ENCODE data around the gene RGS7BP.
A peak's percentile ranks its signal among the peaks of the same experiment; 100 is the strongest.

Gene RGS7BP

DNA sequence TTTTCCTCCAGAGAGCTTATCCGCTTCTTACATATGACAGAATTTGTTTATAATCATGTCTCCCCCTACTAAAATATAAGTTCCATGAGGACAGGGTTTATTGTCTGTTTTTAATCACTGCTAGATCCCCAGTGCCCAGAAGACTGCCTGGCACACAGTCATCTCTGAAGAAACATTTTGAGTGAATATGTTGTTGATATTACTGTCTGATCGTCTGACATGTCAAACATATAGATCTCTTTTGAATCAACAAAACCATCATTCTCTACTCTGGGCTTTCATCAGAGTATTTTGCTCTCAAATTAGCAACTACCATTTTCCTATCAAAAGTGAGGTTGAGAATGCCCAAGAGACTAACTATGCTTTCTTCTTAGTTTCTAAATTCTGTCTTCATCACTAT, 117.2 kb downstream of the RGS7BP start:
- no peak overlapping the region for H3K4me3 ChIP-seq
- H3K9me3 ChIP-seq: no peaks in the 10 kb centered on the region

DNA sequence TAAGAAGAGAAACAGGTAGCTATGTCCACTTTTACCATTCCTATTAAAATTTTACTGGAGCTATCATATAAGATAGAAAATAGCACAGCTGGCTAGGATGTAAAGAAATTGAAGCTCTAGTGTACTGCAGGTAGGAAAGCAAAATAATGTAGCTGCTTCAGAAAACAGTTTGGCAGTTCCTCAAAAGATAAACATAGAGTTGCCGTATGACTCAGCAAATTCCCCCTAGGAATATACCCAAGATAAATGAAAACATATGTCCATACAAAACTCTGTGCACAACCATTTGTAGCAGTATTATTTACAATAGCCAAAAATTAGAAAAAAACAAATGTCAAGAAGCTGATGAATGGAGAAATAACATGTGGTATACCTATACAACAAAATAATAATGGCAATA, 119.9 kb downstream of the RGS7BP start:
- Histone ChIP-seq H3K27ac (no peak overlapping the region), H4K20me1 (no peaks in the 10 kb centered on the region), H3K9me3 (no peaks in the 10 kb centered on the region), H3K9ac (no peak overlapping the region), H3K27me3 (no peaks in the 10 kb centered on the region), H3K4me2 (no peak overlapping the region), H3K36me3 (no peaks in the 10 kb centered on the region), H3K4me3 (no peak overlapping the region), H3K4me1 (no peaks in the 10 kb centered on the region)
- no peak for TF ChIP-seq Cebpa-rat (IDR thresholded peaks at IDR 0.05)

More for the DNA sequence above, 117.2 kb downstream of the RGS7BP start:
- Histone ChIP-seq H3K4me2 (no peak overlapping the region), H3K9ac (no peak overlapping the region), H3K4me1 (no peaks in the 10 kb centered on the region), H3K36me3 (no peaks in the 10 kb centered on the region), H3K27me3 (no peaks in the 10 kb centered on the region), H3K27ac (no peak overlapping the region), H4K20me1 (no peaks in the 10 kb centered on the region)
- TF ChIP-seq Cebpa-rat (IDR thresholded peaks at IDR 0.05): no peak

DNA sequence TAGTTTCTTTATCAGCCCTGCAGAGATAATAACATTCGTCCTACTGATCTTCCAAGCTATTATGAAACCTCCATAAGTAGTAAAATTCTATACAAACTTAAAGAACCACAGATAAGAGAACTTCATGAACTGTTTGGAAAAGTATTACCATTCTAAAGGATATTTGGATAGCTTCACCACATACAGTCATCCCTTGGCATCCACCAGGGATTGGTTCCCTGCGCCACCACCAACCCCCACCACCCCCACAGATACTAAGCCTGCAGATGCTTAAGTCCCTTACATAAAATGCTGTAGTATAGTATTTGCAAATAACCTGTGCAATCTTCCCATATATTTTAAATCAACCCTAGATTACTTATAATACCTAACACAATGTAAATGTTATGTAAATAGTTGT, 123.1 kb downstream of the RGS7BP start:
- Histone ChIP-seq H3K4me3 (no peak overlapping the region), H3K9ac (no peak overlapping the region), H3K36me3 (no peaks in the 10 kb centered on the region), H3K27me3 (no peaks in the 10 kb centered on the region), H3K9me3 (no peaks in the 10 kb centered on the region), H3K4me2 (no peak overlapping the region), H3K27ac (no peak overlapping the region), H4K20me1 (no peaks in the 10 kb centered on the region), H3K4me1 (no peaks in the 10 kb centered on the region)
- no peak for TF ChIP-seq Cebpa-rat (IDR thresholded peaks at IDR 0.05)

DNA sequence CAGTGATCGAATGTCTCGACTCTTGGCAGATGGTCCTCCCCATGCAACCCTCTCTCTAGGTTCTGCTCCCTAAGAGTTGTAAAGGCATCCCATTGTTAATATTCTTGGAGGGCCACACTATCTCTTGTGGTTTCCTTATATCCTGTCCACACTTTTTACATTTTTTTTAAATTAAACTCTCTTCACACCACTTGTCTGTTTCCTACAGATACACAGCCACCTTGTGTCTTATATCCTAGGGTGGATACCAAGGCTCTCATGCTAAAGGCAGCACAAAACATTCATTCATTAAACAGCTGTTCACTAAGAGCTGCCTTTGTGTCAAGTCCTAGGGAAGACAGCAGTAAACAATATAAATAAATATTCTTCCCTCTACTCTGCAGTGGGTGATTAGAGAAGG, 124.0 kb downstream of the RGS7BP start:
- Histone ChIP-seq H4K20me1 (no peaks in the 10 kb centered on the region), H3K27me3 (no peaks in the 10 kb centered on the region), H3K36me3 (no peaks in the 10 kb centered on the region), H3K9ac (no peak overlapping the region), H3K9me3 (no peaks in the 10 kb centered on the region), H3K4me1 (peaks cover 6% of the 10 kb centered on the region), H3K27ac (no peak overlapping the region), H3K4me2 (no peak overlapping the region), H3K4me3 (no peak overlapping the region)
- TF ChIP-seq Cebpa-rat (IDR thresholded peaks at IDR 0.05): no peak

DNA sequence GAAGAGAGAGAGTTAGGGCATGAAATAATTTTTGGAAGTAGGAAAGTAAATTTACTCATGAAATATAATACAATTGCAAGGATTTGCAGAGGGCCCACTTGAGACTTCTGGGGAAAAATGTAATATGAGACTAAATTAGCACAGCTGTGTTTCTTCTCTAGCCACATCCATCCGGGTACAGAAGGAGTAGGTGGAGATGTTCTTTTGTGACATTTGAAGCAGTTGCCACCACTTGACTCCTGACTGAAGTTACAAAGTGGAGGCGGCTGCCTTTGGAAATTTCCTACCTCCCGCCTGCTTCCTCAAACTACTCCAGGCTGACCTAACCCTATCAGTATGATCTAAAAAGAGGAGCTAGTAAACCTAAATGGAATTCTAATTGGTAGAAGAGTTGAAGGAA, 126.4 kb downstream of the RGS7BP start:
- no peak overlapping the region for H3K4me2 ChIP-seq
- no peaks in the 10 kb centered on the region for H4K20me1 ChIP-seq
- no peaks in the 10 kb centered on the region for H3K9me3 ChIP-seq
- TF ChIP-seq Cebpa-rat (IDR thresholded peaks at IDR 0.05): no peak
- no peaks in the 10 kb centered on the region for H3K36me3 ChIP-seq
- no peak overlapping the region for H3K27ac ChIP-seq
- no peaks in the 10 kb centered on the region for H3K27me3 ChIP-seq
- peaks cover 10% of the 10 kb centered on the region for H3K4me1 ChIP-seq
- H3K4me3 ChIP-seq: no peak overlapping the region
- H3K9ac ChIP-seq: no peak overlapping the region

DNA sequence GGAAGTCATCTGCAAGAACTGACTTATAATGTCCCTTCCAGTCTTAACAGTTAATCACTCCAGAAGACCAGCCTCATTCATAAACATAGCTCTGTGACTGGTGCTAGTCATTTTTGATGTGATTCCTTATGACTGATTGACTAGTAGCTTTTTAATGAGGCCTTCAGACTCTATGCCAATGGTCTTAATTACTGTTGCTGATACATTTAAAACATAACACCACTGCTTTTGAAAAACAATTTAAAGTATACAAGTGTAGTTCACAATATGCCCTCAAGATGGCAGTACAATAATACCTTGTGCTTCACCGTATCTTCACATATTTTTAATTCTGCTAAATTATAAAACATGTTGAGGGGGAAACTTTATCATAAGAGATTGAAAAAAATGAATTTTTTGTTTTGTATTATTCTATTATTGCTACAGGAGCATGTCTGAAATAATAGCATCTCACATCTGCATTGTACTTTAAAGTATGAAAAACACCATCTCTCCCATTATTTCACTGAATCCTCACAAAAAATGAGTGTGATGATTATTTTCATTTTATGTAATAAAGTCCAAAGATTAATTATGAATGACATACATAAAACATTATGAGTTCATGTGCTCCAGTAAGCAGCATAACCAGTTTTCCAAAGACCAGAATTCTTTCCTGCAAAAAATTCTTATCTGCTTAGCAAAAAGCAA, 129.3 kb downstream of the RGS7BP start:
- H3K4me3 ChIP-seq: no peak overlapping the region

DNA sequence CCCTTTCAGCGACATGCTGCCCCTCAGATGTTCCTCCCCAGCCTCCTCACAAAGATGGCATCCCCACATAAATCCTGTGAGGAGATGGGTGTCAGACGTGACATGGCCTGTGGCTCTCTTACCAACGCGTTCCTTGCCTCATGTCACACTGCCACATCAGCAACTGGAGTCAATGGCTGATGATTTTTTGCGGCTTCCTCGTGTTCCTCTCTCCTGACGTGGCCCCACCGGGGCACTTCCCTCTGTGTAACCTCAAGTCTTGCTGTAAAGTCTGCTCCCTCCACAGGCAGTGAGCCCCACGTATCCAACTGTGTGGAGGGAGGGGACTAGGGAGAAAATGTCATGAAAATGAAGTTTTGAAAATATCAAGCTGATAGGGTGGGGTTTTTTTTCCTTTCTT, 131.3 kb downstream of the RGS7BP start:
- H3K9ac ChIP-seq: no peak overlapping the region
- H3K27ac ChIP-seq: no peak overlapping the region
- H3K4me3 ChIP-seq: no peak overlapping the region
- H3K4me1 ChIP-seq: peaks cover 10% of the 10 kb centered on the region
- H3K4me2 ChIP-seq: no peak overlapping the region
- no peaks in the 10 kb centered on the region for H3K27me3 ChIP-seq
- H4K20me1 ChIP-seq: no peaks in the 10 kb centered on the region
- H3K36me3 ChIP-seq: no peaks in the 10 kb centered on the region
- H3K9me3 ChIP-seq: no peaks in the 10 kb centered on the region
- TF ChIP-seq Cebpa-rat (IDR thresholded peaks at IDR 0.05): no peak

More for the DNA sequence above, 129.3 kb downstream of the RGS7BP start:
- 0 out of 2 replicates have a peak overlapping the region, but pooled peaks have one; percentile 27 for H3K9ac ChIP-seq
- no peaks in the 10 kb centered on the region for H3K9me3 ChIP-seq
- no peaks in the 10 kb centered on the region for H3K27me3 ChIP-seq
- peaks cover 10% of the 10 kb centered on the region for H3K4me1 ChIP-seq
- peak overlapping the region; percentile 19; the same call in 1 of the 2 replicates for H3K27ac ChIP-seq
- peak overlapping the region; percentile 48 for H3K4me2 ChIP-seq
- TF ChIP-seq Cebpa-rat (IDR thresholded peaks at IDR 0.05): no peak
- H4K20me1 ChIP-seq: no peaks in the 10 kb centered on the region
- no peaks in the 10 kb centered on the region for H3K36me3 ChIP-seq

DNA sequence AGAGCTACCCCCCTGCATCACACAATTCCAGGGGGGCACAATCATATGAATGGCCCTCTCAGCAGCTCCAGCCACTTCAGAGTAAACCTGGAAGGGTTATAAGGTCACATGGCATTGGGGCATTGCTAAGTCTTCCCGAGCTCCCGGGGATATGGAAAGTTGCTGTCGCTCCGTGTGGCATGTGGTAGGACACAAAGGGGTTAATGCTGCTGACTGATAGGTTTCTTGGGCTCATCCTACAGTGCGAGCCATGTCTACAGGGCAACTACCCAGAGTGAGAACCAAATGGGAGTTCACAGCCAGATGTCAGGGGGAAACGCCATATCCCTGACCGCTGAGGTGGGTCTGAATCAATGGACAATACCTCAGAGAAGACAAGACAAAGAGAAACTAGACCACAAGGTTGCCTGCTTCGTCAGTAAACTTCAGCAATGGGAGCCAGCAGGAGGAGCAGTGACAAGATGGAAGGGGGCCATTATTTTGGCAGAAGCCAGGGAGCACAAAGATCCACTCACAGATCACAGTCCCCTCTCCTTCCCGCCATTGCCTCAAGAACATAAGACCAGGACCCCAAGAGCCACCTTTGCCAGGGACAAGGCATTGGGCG, 132.1 kb downstream of the RGS7BP start:
- no peaks in the 10 kb centered on the region for H3K9me3 ChIP-seq
- no peak overlapping the region for H3K27ac ChIP-seq
- no peaks in the 10 kb centered on the region for H3K36me3 ChIP-seq
- H4K20me1 ChIP-seq: no peaks in the 10 kb centered on the region
- no peak overlapping the region for H3K4me2 ChIP-seq
- no peak for TF ChIP-seq Cebpa-rat (IDR thresholded peaks at IDR 0.05)
- no peak overlapping the region for H3K4me3 ChIP-seq
- no peak overlapping the region for H3K9ac ChIP-seq
- no peaks in the 10 kb centered on the region for H3K27me3 ChIP-seq
- peaks cover 10% of the 10 kb centered on the region for H3K4me1 ChIP-seq

DNA sequence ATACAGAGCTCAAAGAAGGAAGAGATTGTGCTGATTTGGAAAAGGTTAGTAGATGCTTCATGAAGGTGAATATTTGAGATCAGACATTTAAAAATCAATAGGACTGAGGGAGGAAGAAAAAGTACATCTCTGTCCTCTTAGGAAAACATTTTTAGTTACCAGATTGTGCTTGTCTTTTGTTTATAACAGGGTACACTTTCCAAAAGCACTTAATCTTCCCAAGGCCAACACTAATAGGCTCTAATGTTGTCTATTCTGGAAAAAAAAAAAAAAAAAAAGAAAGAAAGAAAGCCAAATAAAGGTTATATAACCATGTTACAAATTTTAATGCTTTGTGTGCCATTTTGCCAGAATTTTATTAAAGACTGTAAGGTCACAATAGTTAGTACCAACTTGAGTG, 139.0 kb downstream of the RGS7BP start:
- Histone ChIP-seq H3K9me3 (no peaks in the 10 kb centered on the region), H3K4me1 (no peaks in the 10 kb centered on the region), H4K20me1 (no peaks in the 10 kb centered on the region), H3K4me3 (no peak overlapping the region), H3K9ac (no peak overlapping the region), H3K27ac (no peak overlapping the region), H3K36me3 (no peaks in the 10 kb centered on the region), H3K4me2 (no peak overlapping the region), H3K27me3 (no peaks in the 10 kb centered on the region)
- TF ChIP-seq Cebpa-rat (IDR thresholded peaks at IDR 0.05): no peak

DNA sequence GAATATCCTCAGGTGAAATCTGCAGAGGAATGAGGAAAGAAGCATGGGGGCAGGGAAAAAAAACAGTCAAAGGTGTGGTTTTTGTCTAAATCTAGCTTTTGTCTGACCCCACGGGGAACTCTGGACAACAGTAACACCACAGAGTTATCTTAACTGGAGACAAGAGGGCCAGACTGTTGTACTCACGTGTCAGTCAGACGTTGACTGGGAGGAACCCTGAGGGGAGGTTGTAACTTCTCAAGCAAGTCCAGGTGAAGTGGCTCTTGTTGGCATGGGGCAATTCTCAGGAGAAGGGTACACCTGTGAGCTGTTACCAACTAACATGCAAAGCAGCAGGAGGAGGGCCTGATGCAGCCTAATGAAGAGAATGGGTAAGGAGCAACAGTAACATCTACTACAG, 140.4 kb downstream of the RGS7BP start:
- H3K4me2 ChIP-seq: no peak overlapping the region
- no peaks in the 10 kb centered on the region for H3K36me3 ChIP-seq
- H3K9ac ChIP-seq: no peak overlapping the region
- H3K9me3 ChIP-seq: no peaks in the 10 kb centered on the region
- H4K20me1 ChIP-seq: no peaks in the 10 kb centered on the region
- no peaks in the 10 kb centered on the region for H3K27me3 ChIP-seq
- H3K4me1 ChIP-seq: no peaks in the 10 kb centered on the region
- no peak overlapping the region for H3K27ac ChIP-seq
- H3K4me3 ChIP-seq: no peak overlapping the region
- no peak for TF ChIP-seq Cebpa-rat (IDR thresholded peaks at IDR 0.05)
